IMR-90 (cell line): ENCODE results near the gene CRYBA4. TPM values are rescaled to one million over a fixed set of nuclear protein-coding genes. Genes with fewer than 3 reads are reported as not detected.

Experiments
- ATAC-seq: fragments of 200-7000 bp; cut with Tn5 transposase; 2 replicates; pipeline ENCODE4 v1.9.1; 2020; ENCODE audit warnings: low read depth, mild to moderate bottlenecking, moderate library complexity
- BruUV-seq: library from RNA; stranded (reverse); fragments of 400-500 nt; replicated peaks from 2 replicates; lab custom pipeline; 2021; lab: Mats Ljungman, UMichigan
- CTCF ChIA-PET: fragments of 300-600 bp; formaldehyde crosslinking; extraction: SDS; loops from one replicate; lab custom pipeline; 2021; ENCODE audit warnings: antibody characterized with exemption; lab: Yijun Ruan, JAX
- POLR2A ChIA-PET: fragments of 300-600 bp; sonication (Branson Sonifier 250); formaldehyde crosslinking; loops from one replicate; lab custom pipeline; 2022; ENCODE audit warnings: antibody characterized with exemption; ENCODE audit not compliant: unreplicated experiment; lab: Charles Lee
- DNase-seq: peaks from one replicate; pipeline ENCODE4 v3.0.0; 2013
- H2AFZ ChIP-seq: replicated peaks from 2 replicates; pipeline ENCODE3; 2013; ENCODE audit warnings: low read length, mild to moderate bottlenecking; ENCODE audit not compliant: poor library complexity
- H2AK5ac ChIP-seq: 2 replicates; pipeline ENCODE4 v1.6.1; 2013; ENCODE audit warnings: low read depth, low read length, inconsistent platforms
- H2AK9ac ChIP-seq: replicated peaks from 2 replicates; pipeline ENCODE3; 2013; ENCODE audit warnings: mild to moderate bottlenecking, low read depth, low read length, moderate library complexity; ENCODE audit not compliant: poor library complexity
- H2BK120ac ChIP-seq: 2 replicates; pipeline ENCODE4 v1.6.1; 2013; ENCODE audit warnings: low read depth, low read length, inconsistent platforms
- H2BK15ac ChIP-seq: 3 replicates; pipeline ENCODE4 v1.6.1; 2013; ENCODE audit warnings: low read depth, low read length, inconsistent platforms
- H2BK20ac ChIP-seq: 2 replicates; pipeline ENCODE4 v1.6.1; 2013; ENCODE audit warnings: low read depth, mild to moderate bottlenecking, inconsistent platforms, low read length, moderate library complexity
- H2BK5ac ChIP-seq: 2 replicates; pipeline ENCODE4 v1.6.1; 2013; ENCODE audit warnings: mild to moderate bottlenecking, low read depth, low read length, inconsistent platforms; ENCODE audit not compliant: poor library complexity, severe bottlenecking
- H3K14ac ChIP-seq: replicated peaks from 2 replicates; pipeline ENCODE4 v1.6.1; 2013; ENCODE audit warnings: low read depth, low read length, inconsistent platforms
- H3K18ac ChIP-seq: 2 replicates; pipeline ENCODE4 v1.6.1; 2013; ENCODE audit warnings: low read depth, low read length, control low read depth
- H3K23ac ChIP-seq: 2 replicates; pipeline ENCODE4 v1.6.1; 2013; ENCODE audit warnings: low read depth, low read length, inconsistent platforms
- H3K27ac ChIP-seq: 2 replicates; pipeline ENCODE4 v1.5.1; 2013; ENCODE audit warnings: mild to moderate bottlenecking, control low read depth, low read length; ENCODE audit not compliant: insufficient read depth
- H3K27me3 ChIP-seq: 2 replicates; pipeline ENCODE4 v1.6.1; 2013; ENCODE audit warnings: low read length; ENCODE audit not compliant: control insufficient read depth, insufficient read depth
- H3K36me3 ChIP-seq: 2 replicates; pipeline ENCODE4 v1.6.1; 2013; ENCODE audit warnings: low read length, mixed read lengths; ENCODE audit not compliant: control insufficient read depth, insufficient read depth
- H3K4ac ChIP-seq: 2 replicates; pipeline ENCODE4 v1.6.1; 2013; ENCODE audit warnings: low read depth, low read length, inconsistent platforms
- H3K4me1 ChIP-seq: 2 replicates; pipeline ENCODE4 v1.6.1; 2013; ENCODE audit warnings: low read length, mixed read lengths; ENCODE audit not compliant: control insufficient read depth, insufficient read depth
- H3K4me2 ChIP-seq: 2 replicates; pipeline ENCODE4 v1.6.1; 2013; ENCODE audit warnings: low read depth, mild to moderate bottlenecking, control low read depth, low read length, moderate library complexity
- H3K4me3 ChIP-seq: 2 replicates; pipeline ENCODE4 v1.5.1; 2013; ENCODE audit warnings: low read depth, mild to moderate bottlenecking, control low read depth, low read length, moderate library complexity; ENCODE audit not compliant: insufficient read depth
- H3K56ac ChIP-seq: 2 replicates; pipeline ENCODE4 v1.6.1; 2013; ENCODE audit warnings: low read length, inconsistent platforms; ENCODE audit not compliant: insufficient read depth; ENCODE audit errors: extremely low read depth
- H3K79me1 ChIP-seq, 2 experiments: 2 replicates each; pipeline ENCODE4 v1.6.1; 2013; ENCODE audit warnings: low read length in 2 of 2, inconsistent platforms in 1 of 2, low read depth in 1 of 2
- H3K9ac ChIP-seq: 2 replicates; pipeline ENCODE4 v1.6.1; 2013; ENCODE audit warnings: low read depth, low read length, control low read depth
- H3K9me1 ChIP-seq: 2 replicates; pipeline ENCODE4 v1.6.1; 2013; ENCODE audit warnings: low read length, inconsistent platforms; ENCODE audit not compliant: insufficient read depth
- H3K9me3 ChIP-seq: 2 replicates; pipeline ENCODE4 v1.6.1; 2013; ENCODE audit warnings: low read length; ENCODE audit not compliant: control insufficient read depth, insufficient read depth
- H4K20me1 ChIP-seq: 2 replicates; pipeline ENCODE4 v1.6.1; 2013; ENCODE audit warnings: low read length, inconsistent platforms; ENCODE audit not compliant: insufficient read depth
- H4K5ac ChIP-seq: 2 replicates; pipeline ENCODE4 v1.6.1; 2013; ENCODE audit warnings: mild to moderate bottlenecking, low read depth, low read length, control low read depth
- H4K8ac ChIP-seq, 2 experiments: 2 replicates each; pipeline ENCODE4 v1.6.1; 2013; ENCODE audit warnings: low read depth in 2 of 2, low read length in 2 of 2, control low read depth in 1 of 2, inconsistent platforms in 1 of 2
- H4K91ac ChIP-seq: 2 replicates; pipeline ENCODE4 v1.6.1; 2013; ENCODE audit warnings: low read depth, low read length, inconsistent platforms; ENCODE audit not compliant: insufficient read depth
- BHLHE40 ChIP-seq: fragments of 150-350 bp; IDR thresholded peaks from 2 replicates; pipeline ENCODE4 v1.6.1; 2016; ENCODE audit warnings: mild to moderate bottlenecking, low read depth, low read length
- CEBPB ChIP-seq: IDR thresholded peaks from 2 replicates; pipeline ENCODE4 v1.6.1; 2012; ENCODE audit warnings: low read depth, low read length, improper control_type of control experiment
- CHD1 ChIP-seq: IDR thresholded peaks from 2 replicates; pipeline ENCODE4 v1.6.1; 2012; ENCODE audit warnings: low read depth, low read length, improper control_type of control experiment
- CTCF ChIP-seq: conservative IDR thresholded peaks from 2 replicates; pipeline ENCODE4 v1.5.1; 2012; ENCODE audit warnings: mild to moderate bottlenecking, low read depth, low read length, improper control_type of control experiment
- ELK1 ChIP-seq: fragments of 150-350 bp; IDR thresholded peaks from 2 replicates; pipeline ENCODE4 v1.6.1; 2016; ENCODE audit warnings: low read depth, mild to moderate bottlenecking, low read length, moderate library complexity, borderline replicate concordance
- FOS ChIP-seq: fragments of 150-350 bp; IDR thresholded peaks from 2 replicates; pipeline ENCODE4 v1.6.1; 2016; ENCODE audit warnings: low read depth, low read length
- MAFK ChIP-seq: IDR thresholded peaks from 2 replicates; pipeline ENCODE4 v1.6.1; 2012; ENCODE audit warnings: low read depth, low read length, improper control_type of control experiment
- MAZ ChIP-seq: IDR thresholded peaks from 2 replicates; pipeline ENCODE4 v1.6.1; 2012; ENCODE audit warnings: low read depth, mild to moderate bottlenecking, low read length, improper control_type of control experiment, moderate library complexity, borderline replicate concordance
- MXI1 ChIP-seq: IDR thresholded peaks from 2 replicates; pipeline ENCODE4 v1.6.1; 2012; ENCODE audit warnings: low read depth, mild to moderate bottlenecking, low read length, moderate library complexity, borderline replicate concordance
- NFE2L2 ChIP-seq: fragments of 150-350 bp; IDR thresholded peaks from 2 replicates; pipeline ENCODE4 v1.6.1; 2016; ENCODE audit warnings: low read depth, mild to moderate bottlenecking, low read length
- POLR2A ChIP-seq: IDR thresholded peaks from 2 replicates; pipeline ENCODE4 v1.6.1; 2012; ENCODE audit warnings: mild to moderate bottlenecking, low read depth, low read length
- RAD21 ChIP-seq: IDR thresholded peaks from 2 replicates; pipeline ENCODE4 v1.6.1; 2012; ENCODE audit warnings: low read length, improper control_type of control experiment
- RCOR1 ChIP-seq: IDR thresholded peaks from 2 replicates; pipeline ENCODE4 v1.6.1; 2012; ENCODE audit warnings: mild to moderate bottlenecking, low read length, improper control_type of control experiment; ENCODE audit not compliant: insufficient replicate concordance
- RFX5 ChIP-seq: IDR thresholded peaks from 2 replicates; pipeline ENCODE4 v1.8.0; 2012; ENCODE audit warnings: low read depth, mild to moderate bottlenecking, low read length, moderate library complexity
- SMC3 ChIP-seq: fragments of 150-350 bp; IDR thresholded peaks from 2 replicates; pipeline ENCODE4 v1.6.1; 2016; ENCODE audit warnings: low read depth, mild to moderate bottlenecking, antibody characterized with exemption, low read length, moderate library complexity
- USF2 ChIP-seq: fragments of 150-350 bp; IDR thresholded peaks from 2 replicates; pipeline ENCODE4 v1.6.1; 2017; ENCODE audit warnings: mild to moderate bottlenecking, antibody characterized with exemption, low read length, low read depth
- WGBS, 2 experiments: methylation state at CpG; one replicate each; pipeline versions ENCODE4 v1.1.5 to v1.1.7; 2013; ENCODE audit warnings: missing lambda C conversion rate in 2 of 2; ENCODE audit not compliant: insufficient read length in 1 of 2; ENCODE audit errors: extremely low coverage in 2 of 2; 5-methylcytosine and 5-hydroxymethylcytosine counted together
- dilution Hi-C: fragments of 300-500 bp; cut with HindIII; formaldehyde crosslinking; loops from one replicate; pipeline ENCODE4 v1.14.3; 2018; ENCODE audit warnings: low sequenced_read_pairs; ENCODE audit not compliant: unreplicated experiment
- in situ Hi-C: fragments of 300-500 bp; cut with MboI; formaldehyde crosslinking; loops from 3 replicates; pipeline ENCODE4 v1.14.3; 2019; ENCODE audit warnings: low sequenced_read_pairs, inconsistent platforms, mixed read lengths
- intact Hi-C: fragments of 100-400 bp; cut with micrococcal nuclease; formaldehyde crosslinking; loops from 2 replicates; pipeline ENCODE4 v1.10.0; 2022
- polyA plus RNA-seq, 3 experiments: library from polyadenylated mRNA; depleted of rRNA; stranded (reverse); fragments of >200 nt; gene quantifications; 2 replicates each; pipeline ENCODE4 v1.2.3, GENCODE V29; 2012; ENCODE audit warnings: low replicate concordance in 1 of 3
- total RNA-seq: library from RNA; depleted of rRNA; stranded (reverse); fragments of >200 nt; gene quantifications from 2 replicates; pipeline ENCODE4 v1.2.3, GENCODE V29; 2012

The CRYBA4 gene
- total and polyA plus RNA-seq, 2 of the 4 experiments (the other 2 are of a cell fraction), result not detected

- no peak overlapping the region for H3K27ac ChIP-seq
These were observed 36.4 kb downstream of the CRYBA4 start for GRCh38 chr22:26658161-26658560.

More at GRCh38 chr22:26658161-26658560, 36.4 kb downstream of the CRYBA4 start:
- peak overlapping the region; percentile 87 for H2AFZ ChIP-seq
- peak overlapping the region; percentile 78 for H2AK5ac ChIP-seq
- H4K5ac ChIP-seq, result no peak overlapping the region
- intact Hi-C loops, result loop anchor here (2.0 kb wide), 1 partner anchor 145 kb away; the partner anchor contains the start of gene TFIP11
- ATAC-seq (no peak; the same call in 1 of the 2 replicates), DNase-seq (no peak)
- no peak overlapping the region for H3K56ac ChIP-seq
- H3K36me3 ChIP-seq, result no peaks in the 10 kb centered on the region
- TF ChIP-seq CHD1 (no peak), FOS (no peak), MAFK (no peak), CEBPB (no peak), ELK1 (no peak), SMC3 (no peak), MAZ (no peak), USF2 (no peak), RCOR1 (no peak), NFE2L2 (no peak), BHLHE40 (no peak), POLR2A (no peak), MXI1 (no peak), CTCF (no peak), RAD21 (no peak), RFX5 (no peak)
- 0 out of 2 replicates have a peak overlapping the region, but pooled peaks have one; percentile 1 for H3K4ac ChIP-seq
- no peaks in the 10 kb centered on the region for H3K9me3 ChIP-seq
- ChIA-PET CTCF (no interaction called here), POLR2A (no interaction called here)
- H2BK20ac ChIP-seq, result 0 out of 2 replicates have a peak overlapping the region, but pooled peaks have one; percentile 3
- dilution Hi-C loops, result no loop called here
- H2BK120ac ChIP-seq, result no peak overlapping the region
- no peaks in the 10 kb centered on the region for H3K9me1 ChIP-seq
- no peak overlapping the region for H3K18ac ChIP-seq
- peak overlapping the region; percentile 83 for H3K23ac ChIP-seq
- peak overlapping the region; percentile 7 for H2AK9ac ChIP-seq
- no peak overlapping the region for H2BK5ac ChIP-seq
- H2BK15ac ChIP-seq, result no peak overlapping the region
- peak overlapping the region; percentile 75; the same call in 1 of the 2 replicates for H3K4me2 ChIP-seq
- peaks cover 5% of the 10 kb centered on the region; the same call in 1 of the 2 replicates for H3K4me1 ChIP-seq
- H4K91ac ChIP-seq, result no peak overlapping the region
- no CpG with 5 or more reads among the region's 11 CpGs for WGBS, 2 experiments
- H3K4me3 ChIP-seq, result no peak overlapping the region
- H4K20me1 ChIP-seq, result no peaks in the 10 kb centered on the region
- H4K8ac ChIP-seq, result no peak overlapping the region
- H3K27me3 ChIP-seq, result peaks cover 33% of the 10 kb centered on the region
- no peak overlapping the region for H3K9ac ChIP-seq
- H3K14ac ChIP-seq, result no peak overlapping the region
- no peaks in the 10 kb centered on the region for H3K79me1 ChIP-seq
- BruUV-seq, result no TSS peak
- in situ Hi-C loops, result no loop called here
